ENCODE data around the gene AFAP1L1.
"Not testable (repeated sequence)": the region's sequence is repeated elsewhere in the genome, so short reads cannot be mapped to it uniquely, and the experiment has no call there.

The AFAP1L1 gene

DNA sequence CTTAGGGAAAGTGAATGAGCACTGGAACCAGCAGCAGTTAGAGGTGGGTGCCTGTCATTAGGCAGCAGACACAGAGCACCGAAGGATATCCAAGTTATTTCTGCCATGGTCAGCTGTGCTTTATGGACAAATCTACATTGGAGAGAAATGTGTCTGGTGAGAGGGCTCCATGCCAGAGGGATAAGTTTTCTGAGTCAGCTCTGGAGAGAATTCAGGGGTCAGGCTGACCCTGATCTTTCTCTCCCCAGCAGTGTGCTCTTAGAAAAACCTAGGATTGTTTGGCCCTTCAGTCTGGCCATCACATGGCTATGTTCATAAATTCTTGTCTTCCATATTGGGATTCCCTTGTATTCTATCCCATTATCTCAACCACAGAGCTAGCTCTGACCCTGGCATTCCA is 116.3 kb downstream of the AFAP1L1 start:
- Histone ChIP-seq H3K9ac (ENCODE audit: low read length) (peak overlapping the region; percentile 83), H3K4me1 (ENCODE audit: control insufficient read depth, insufficient read depth, low read length) (peaks cover 48% of the 10 kb centered on the region), H3K36me3 (ENCODE audit: control insufficient read depth, insufficient read depth, low read length, severe bottlenecking) (no peaks in the 10 kb centered on the region), H3K27me3 (replicated peaks; ENCODE audit: control insufficient read depth, insufficient read depth, low read length) (no peaks in the 10 kb centered on the region), H3K4me3 (ENCODE audit: low read length) (no peak overlapping the region), H3K9me3 (ENCODE audit: control insufficient read depth, low read length) (no peaks in the 10 kb centered on the region)
- peak; percentile 53 for DNase-seq (ENCODE audit: low read depth)

DNA sequence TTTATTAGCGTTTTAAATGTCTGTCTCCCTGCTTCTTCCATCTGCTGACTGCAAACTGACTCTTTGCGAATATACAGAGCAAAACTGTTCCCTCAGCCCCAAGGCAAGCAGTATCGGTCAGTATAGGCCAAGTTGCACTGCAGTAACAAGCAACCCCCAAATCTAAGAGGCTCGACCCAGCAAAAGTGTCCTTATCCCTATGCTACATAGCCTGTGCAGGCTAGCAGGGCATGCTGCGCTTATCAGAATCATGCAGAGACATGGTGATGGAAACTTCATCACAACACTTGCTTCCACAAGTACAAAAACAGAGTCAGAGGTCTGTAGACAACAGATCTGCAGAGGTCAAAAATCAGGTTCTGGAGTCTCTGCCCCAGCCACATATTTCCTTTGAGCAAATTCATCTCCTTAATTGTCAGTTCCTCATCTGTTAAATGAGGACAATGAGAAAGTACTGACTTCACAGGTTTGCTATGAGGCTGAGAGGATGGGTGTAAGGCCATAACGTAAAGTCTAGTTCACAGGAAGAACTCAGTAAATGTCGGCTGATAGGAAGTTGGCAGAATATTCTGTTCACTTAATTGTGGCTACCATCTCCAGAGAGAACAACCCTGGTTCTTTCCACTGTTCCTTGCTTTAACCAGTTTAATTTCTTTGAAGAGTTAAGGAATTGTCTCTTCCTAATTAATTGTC is 117.0 kb downstream of the AFAP1L1 start:
- no peak for DNase-seq (ENCODE audit: low read depth)
- Histone ChIP-seq H3K9me3 (ENCODE audit: control insufficient read depth, low read length) (no peaks in the 10 kb centered on the region), H3K4me1 (ENCODE audit: control insufficient read depth, insufficient read depth, low read length) (peaks cover 41% of the 10 kb centered on the region), H3K27me3 (replicated peaks; ENCODE audit: control insufficient read depth, insufficient read depth, low read length) (no peaks in the 10 kb centered on the region), H3K4me3 (ENCODE audit: low read length) (no peak overlapping the region), H3K9ac (ENCODE audit: low read length) (peak overlapping the region; percentile 83), H3K36me3 (ENCODE audit: control insufficient read depth, insufficient read depth, low read length, severe bottlenecking) (no peaks in the 10 kb centered on the region)

DNA sequence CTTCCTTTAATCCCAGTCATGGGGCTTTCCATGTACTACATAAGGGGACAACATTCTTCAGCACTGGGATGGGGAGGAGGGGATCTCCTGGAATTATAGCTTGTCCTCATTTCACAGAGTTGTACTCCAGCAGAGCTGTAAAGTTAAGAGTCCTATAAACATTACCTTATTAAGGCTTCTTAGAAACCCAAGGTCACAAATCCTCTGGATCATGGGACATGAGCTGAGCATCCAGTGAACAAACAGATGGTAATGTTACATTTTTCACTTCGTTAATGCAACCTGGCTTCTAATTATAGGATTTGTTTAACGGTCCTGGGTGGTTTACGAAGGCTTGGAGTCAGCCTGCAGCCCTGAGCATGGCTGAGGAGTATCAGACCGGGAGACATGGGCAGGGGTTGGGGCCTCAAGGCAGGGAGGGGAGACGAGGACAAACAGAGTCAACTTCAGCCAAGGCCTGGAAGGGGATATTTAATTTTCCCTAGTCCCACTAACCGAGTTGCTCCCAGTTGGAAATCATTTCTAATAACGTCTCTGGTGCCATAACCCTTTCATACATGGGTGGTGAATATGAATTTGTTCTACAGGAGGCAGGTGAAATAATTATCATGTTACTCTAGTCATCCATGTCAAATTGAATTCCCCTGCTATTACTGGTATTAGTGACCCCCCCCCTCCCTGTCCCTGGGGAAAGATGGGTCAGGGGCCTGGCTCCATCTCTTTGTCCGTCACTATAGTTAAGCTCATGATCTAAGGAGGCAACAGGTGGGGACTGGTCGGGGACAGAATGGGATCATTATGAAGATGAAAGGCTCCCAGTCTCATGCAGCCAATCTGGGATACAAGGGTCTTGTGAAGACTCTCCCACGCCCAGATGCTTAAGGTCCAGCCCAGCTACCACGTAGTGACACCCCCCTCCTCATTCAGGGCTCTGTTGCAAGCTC is 118.2 kb downstream of the AFAP1L1 start:
- Histone ChIP-seq H3K27me3 (replicated peaks; ENCODE audit: control insufficient read depth, insufficient read depth, low read length) (no peaks in the 10 kb centered on the region), H3K9ac (ENCODE audit: low read length) (no peak overlapping the region), H3K36me3 (ENCODE audit: control insufficient read depth, insufficient read depth, low read length, severe bottlenecking) (no peaks in the 10 kb centered on the region), H3K4me1 (ENCODE audit: control insufficient read depth, insufficient read depth, low read length) (peaks cover 38% of the 10 kb centered on the region), H3K4me3 (ENCODE audit: low read length) (no peak overlapping the region), H3K9me3 (ENCODE audit: control insufficient read depth, low read length) (no peaks in the 10 kb centered on the region)
- no peak for DNase-seq (ENCODE audit: low read depth)

DNA sequence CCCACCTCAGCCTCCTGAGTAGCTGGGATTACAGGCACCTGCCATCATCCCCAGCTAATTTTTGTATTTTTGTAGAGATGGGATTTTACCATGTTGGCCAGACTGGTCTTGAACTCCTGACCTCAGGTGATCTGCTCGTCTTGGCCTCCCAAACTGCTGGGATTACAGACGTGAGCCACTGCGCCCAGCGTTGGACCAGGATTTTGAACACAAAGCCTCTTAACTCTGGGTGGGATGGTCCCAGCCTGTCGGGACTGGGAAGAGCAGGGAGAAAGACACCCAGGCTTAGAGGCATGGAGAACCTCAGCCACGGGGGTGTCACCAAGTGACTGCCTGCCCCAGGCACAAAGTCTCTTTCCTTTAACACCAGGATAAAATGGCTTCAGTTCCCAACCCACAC is 119.4 kb downstream of the AFAP1L1 start:
- not testable (repeated sequence) for H3K9me3 ChIP-seq (ENCODE audit: control insufficient read depth, low read length); H3K4me3 ChIP-seq (ENCODE audit: low read length); H3K36me3 ChIP-seq (ENCODE audit: control insufficient read depth, insufficient read depth, low read length, severe bottlenecking); H3K9ac ChIP-seq (ENCODE audit: low read length); H3K27me3 ChIP-seq (replicated peaks; ENCODE audit: control insufficient read depth, insufficient read depth, low read length); DNase-seq (ENCODE audit: low read depth)
- H3K4me1 ChIP-seq (ENCODE audit: control insufficient read depth, insufficient read depth, low read length): peaks cover 30% of the 10 kb centered on the region
